Fibroblast of peridontal ligament (primary cell): ENCODE measurements around the gene IGF2.
"Not testable (repeated sequence)": the region's sequence is repeated elsewhere in the genome, so short reads cannot be mapped to it uniquely, and the experiment has no call there.

Experiments used
- DNase-seq: peaks from one replicate; pipeline ENCODE4 v3.0.0-alpha.2; 2010; ENCODE audit errors: extremely low read depth

The IGF2 gene

GRCh38 chr11:2124736-2125484, 14.3 kb downstream of the IGF2 start:
- DNase-seq = not testable (repeated sequence)

GRCh38 chr11:2123628-2123960, 15.6 kb downstream of the IGF2 start:
- no peak for DNase-seq

GRCh38 chr11:2122907-2123627, 16.1 kb downstream of the IGF2 start:
- DNase-seq = no peak

- peak; percentile 63 for DNase-seq
Observed at GRCh38 chr11:2122222-2122906, 16.8 kb downstream of the IGF2 start.

GRCh38 chr11:2121227-2122130, 17.7 kb downstream of the IGF2 start:
- no peak for DNase-seq

GRCh38 chr11:2120359-2121100, 18.7 kb downstream of the IGF2 start:
- peak; percentile 17 for DNase-seq

GRCh38 chr11:2118677-2119076, 20.5 kb downstream of the IGF2 start:
- DNase-seq = no peak

- no peak for DNase-seq
Observed at GRCh38 chr11:2116680-2117079, 22.5 kb downstream of the IGF2 start.

- DNase-seq = no peak
Observed at GRCh38 chr11:2115308-2115707, 23.9 kb downstream of the IGF2 start.

GRCh38 chr11:2114430-2115241, 24.6 kb downstream of the IGF2 start:
- no peak for DNase-seq

GRCh38 chr11:2113776-2114175, 25.4 kb downstream of the IGF2 start:
- DNase-seq = no peak

GRCh38 chr11:2110521-2110920, 28.7 kb downstream of the IGF2 start:
- DNase-seq = no peak

- no peak for DNase-seq
Observed at GRCh38 chr11:2109541-2110019, 29.6 kb downstream of the IGF2 start.

- no peak for DNase-seq
Observed at GRCh38 chr11:2108675-2109491, 30.3 kb downstream of the IGF2 start.

GRCh38 chr11:2107941-2108630, 31.1 kb downstream of the IGF2 start:
- DNase-seq = no peak

- DNase-seq = no peak
Observed at GRCh38 chr11:2107521-2107920, 31.7 kb downstream of the IGF2 start.

GRCh38 chr11:2106583-2107209, 32.5 kb downstream of the IGF2 start:
- no peak for DNase-seq

- DNase-seq = no peak
Observed at GRCh38 chr11:2105511-2105910, 33.7 kb downstream of the IGF2 start.
